NCI-H510A treated with DMSO at 0.1 percent for 48 hours (cell line): Measurements from ENCODE around the gene VDR.
"Not testable (repeated sequence)": the region's sequence is repeated elsewhere in the genome, so short reads cannot be mapped to it uniquely, and the experiment has no call there.

Source experiments
- DNase-seq: peaks from one replicate; lab custom pipeline; 2025; lab: John Stamatoyannopoulos, UW

VDR gene

DNA sequence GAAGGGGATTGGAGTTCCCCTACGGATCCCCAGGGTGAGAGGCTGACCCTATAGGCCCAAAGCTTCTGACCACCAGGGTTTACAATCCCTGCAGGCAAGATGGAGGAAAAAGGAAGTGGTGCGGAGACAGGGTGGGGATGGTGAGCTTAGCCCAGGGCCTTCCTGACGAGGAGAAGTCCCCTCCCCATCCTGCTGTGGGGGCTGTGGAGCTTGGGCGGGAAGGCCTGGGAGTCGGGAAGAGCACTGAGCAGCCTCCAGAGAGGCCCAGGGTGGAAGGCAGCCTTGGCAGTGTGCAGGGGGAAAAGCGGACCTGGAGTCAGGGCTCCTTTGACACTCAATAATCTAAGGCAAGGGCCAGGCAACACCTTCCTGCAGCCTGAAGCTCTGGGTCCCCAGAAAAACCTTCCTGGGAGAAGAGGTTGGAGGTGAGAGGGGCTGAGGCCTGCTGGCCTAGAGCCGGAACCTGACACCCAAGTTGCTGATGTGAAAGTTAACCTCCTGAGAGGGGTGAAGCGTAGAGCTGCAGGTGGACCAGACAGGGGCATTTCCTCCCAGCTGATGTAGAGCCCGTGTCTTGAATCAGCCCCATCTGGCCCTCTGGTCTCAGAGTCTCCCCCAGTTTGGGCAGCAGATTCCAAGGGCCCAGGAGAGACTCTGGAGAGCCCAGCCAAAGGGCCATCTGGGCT lies 91.1 kb downstream of the VDR start:
- no peak for DNase-seq

DNA sequence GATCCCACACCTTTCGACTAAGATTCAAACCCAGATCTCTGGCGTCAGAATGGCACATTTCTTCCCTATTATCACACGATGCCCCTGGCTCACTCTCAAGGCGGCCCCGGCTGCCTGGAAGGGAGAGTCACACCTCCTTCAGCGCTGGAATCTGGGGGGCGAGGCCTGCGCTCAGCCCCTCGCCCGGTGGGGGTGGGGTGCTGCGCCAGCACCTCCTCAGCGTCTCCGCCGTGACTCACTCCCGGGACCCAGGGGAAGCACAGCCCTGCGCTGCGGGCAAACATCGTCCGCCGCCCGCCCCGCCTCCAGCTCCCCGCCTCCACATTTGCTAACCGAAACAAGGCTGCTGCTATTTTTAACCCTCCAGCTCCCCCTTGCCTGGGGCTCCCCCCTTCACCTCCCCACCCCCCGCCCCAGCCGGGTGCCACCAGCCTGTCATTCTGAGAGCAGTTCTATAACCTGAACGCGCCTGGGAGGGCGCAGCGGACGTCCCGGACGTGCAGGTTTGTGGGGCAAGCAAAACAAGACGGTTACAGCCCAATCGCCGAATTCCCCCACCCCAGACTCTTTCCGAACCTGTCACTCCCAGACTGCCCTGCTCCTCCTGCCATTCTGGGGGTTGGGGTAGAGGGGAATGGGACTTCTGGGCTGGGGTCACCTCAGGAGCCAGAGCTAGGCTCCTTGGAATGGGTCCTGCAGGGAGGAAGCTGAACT lies 91.8 kb downstream of the VDR start:
- DNase-seq: no peak

DNA sequence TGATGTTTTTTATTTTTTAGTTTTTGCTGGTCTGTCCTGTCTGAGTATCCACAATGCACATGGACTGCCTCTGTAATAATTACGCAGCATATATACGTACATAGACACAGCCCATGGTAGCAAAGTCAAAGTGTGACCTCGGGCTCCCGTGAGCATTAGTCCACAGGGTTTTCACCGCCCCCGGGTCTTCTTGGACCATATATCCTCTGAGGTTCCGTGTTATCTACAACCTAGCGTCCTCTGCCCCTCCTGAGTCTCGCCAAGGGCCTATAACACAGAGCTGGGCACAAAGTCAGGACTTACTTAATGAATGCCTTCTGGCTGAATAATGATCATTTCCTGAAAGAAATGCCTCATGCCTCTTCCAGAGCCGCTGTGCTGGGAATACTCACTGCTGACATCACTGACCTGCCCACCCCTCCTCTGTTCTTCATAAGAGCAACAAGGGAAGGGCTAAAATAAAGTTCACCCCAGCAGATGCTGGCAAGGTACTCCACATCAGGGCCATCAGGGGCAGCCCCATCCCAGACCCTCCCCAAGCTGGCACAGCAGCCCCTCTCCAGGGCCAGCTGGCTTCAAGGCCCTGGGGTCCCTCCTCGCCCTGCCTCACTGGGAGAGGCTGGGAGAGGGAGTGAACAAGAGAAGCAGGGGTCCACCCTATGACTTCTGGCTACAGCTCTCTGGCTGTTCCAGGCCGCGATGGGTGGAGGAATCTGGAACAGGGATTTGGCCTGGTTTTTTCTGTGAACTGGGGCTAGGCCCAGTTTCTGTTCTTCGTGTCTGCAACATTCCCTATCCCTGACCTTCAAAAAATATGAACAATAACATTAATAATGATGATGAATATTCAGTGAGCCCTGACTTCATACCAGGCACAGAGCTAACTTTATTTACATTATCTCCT lies 93.0 kb downstream of the VDR start:
- DNase-seq: no peak

DNA sequence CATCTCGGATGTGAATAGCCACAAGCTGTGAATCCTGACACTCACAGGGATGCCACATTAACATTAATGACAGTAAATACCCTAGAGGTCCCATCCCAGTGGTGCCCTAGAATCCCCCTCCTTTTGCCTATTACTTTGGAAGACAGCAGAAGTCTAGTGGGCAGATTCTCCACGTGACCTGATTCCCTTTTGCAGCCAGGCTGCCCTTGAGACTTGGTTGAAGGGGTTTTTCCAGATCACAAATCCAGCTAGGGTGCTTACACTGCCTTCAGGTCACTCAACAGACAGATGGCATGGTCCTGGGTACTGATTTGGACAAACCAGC lies 93.8 kb downstream of the VDR start:
- no peak for DNase-seq

DNA sequence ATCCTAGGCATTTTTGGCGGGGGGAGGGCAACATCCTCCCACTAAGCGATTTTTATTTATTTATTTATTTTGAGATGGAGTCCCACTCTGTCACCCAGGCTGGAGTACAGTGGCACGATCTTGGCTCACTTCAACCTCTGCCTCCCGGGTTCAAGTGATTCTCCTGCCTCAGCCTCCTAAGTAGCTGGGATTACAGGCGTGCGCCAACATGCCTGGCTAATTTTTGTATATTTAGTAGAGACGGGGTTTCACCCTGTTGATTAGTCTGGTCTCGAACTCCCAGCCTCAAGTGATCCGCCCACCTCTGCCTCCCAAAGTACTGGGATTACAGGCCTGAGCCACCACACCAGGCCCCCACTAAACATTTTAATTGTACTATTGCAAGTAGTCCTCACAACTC lies 95.3 kb downstream of the VDR start:
- not testable (repeated sequence) for DNase-seq

DNA sequence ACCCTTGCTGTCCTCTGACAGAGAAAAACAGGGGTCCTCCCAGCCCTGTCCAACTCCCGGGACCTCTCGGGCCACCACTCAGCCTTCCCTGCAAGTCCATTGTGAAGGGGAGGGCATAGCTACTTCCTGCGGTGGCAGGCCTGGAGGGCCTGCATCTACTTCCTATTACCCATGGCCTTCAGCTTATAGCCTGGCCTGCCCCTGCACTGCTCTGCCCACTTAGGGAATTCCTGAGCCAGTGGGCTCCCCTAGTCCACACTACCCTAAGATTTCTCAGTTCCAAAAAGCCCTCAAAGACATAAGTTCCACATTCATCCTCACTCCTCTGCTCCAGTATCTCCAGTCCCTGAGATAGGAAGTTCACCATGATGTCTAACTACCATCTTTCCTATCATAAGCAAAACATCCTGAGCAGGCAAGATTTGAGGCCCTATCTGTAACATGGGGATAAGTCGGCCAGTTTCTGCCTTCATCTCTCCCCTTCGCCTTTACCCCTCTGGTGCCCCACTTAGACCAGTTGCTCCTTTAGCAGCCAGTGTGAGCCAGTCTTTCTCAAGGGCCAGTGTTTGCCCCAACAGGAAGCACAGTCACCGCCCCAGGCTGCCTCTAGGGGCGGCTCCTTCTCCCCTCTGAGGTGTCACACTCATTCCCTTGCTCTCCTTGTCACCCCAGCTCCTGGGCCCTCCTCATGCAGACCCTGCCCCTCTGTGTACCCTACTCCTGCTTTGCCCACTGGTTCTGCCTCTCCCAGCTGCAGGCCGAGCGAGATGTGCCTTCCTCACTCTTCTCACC lies 96.0 kb downstream of the VDR start:
- DNase-seq: no peak

DNA sequence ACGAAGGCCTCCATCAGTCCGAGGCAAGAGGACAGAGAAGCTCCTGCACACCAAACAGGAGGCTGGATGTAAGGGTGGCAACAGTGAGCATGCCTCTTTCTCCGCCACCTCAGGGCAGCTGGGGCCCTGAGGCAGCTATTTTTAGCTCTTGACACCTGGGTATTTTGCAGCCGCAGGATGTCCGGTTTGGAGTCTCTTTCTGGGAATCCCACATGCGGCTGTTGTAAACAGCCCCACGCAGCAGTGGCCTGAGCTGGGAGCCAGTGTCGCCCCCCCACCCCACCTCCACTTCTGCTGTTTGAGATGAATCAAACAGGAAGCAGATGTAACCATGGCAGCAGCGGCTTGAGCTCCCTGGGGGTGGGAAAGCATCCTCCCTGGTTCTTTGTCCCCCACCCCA lies 96.7 kb downstream of the VDR start:
- DNase-seq: no peak

DNA sequence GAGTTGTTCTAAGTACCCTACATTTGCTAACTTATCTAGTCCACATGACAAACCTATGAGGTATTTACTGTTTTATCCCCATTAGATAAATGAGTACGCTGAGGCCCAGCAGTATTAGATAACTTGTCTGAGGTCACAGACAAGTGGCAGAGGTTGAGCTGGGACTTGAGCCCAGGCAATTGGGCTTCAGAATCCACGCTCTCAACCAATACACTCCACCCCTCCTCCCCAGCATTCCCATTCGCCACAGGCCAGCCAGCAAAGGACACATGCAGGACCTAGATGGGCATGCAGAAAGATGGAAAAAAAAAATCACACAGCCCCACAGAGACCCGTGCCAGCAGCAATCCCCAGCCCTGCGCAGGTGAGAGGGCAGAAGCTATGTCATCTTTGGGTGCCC lies 97.5 kb downstream of the VDR start:
- no peak for DNase-seq

DNA sequence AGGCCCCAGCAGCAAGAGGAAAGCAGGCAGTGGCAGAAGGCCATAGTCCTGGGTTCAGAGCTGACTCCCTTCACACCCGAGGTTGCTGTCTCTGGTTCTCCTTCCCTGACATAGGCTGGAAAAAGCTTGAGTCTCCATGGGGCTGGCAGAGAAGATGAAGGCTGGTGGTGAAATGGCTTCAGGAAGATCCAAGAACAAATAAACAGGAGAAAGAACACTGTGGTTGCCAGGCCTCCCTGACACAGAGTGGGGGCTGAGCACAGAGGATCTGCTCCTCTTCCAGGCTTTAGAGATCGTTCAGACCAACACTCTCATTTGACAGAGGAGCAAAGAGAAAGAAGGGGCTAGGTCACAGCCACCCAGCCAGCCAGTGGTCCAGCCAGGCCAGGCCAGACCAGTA lies 99.4 kb downstream of the VDR start:
- no peak for DNase-seq

DNA sequence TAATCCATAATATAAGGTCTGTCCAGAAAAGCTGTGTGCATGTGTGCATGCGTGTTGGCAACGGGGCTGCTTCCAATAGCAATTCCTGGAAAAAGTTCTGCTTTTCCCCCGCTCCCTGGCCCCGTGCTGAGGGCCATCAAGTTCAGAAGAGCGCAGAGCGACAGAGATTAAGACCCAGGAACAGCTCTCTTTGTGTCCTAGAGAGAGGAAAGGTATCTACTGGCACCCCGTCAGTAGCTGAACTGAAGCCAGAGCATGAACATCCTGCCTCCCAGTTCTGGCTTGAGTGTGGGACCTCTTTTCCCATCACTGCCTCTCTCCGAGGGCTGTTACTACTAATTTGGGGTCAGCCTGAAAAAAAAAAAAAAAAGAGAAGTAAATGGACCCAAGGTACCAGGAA lies 100.6 kb downstream of the VDR start:
- no peak for DNase-seq

DNA sequence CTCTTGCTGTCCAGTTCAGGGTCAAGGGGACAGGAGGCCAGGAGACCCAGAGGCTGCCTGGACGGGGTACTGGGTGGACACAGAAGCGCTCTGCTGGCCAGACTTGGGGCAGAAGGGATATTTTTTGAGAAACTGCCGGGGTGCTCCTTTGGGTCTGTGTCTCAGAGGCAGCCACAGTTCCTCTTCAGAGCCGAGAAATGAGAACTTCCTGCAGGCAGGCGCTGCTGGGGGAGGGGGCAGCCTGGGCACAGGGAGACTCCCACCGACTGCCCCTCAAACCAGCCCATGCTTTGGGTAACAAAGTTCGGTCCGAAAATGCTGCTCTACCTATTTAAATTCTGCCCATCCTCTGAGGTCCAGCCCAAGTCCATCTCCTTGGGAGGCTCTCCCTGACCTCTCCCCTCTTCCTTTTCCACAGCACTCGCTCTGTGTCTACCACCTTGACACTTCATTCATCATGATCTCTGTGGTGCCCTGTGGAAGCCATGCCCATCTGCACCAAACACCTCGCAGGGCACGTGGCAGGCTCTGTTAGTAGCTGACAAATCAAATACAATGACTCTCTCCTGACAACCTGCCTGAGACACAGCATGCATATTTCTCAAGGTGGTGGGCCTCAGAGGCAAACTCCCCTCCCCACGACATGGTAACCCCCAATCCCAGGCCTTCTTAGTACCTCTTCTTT lies 101.5 kb downstream of the VDR start:
- DNase-seq: no peak

DNA sequence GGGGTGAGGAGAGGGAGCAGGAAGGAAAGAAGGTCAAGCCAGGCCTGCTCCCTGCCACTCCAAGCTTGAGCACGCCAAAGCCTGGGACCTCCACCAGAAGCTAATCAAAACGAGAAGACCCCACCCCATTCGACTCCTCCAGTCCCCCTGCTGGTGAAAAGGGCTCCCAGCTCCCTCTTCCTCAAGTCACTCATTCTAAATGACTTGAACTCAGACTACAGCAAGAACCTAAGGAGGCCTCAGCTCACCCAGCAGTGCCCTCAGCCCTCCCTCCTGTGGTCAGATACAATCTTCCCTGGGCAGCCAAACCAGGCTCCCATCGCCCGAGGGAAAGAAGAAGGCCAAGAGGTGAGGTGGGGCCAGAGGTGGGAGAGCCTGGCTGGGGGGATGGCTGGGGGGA lies 102.5 kb downstream of the VDR start:
- no peak for DNase-seq

DNA sequence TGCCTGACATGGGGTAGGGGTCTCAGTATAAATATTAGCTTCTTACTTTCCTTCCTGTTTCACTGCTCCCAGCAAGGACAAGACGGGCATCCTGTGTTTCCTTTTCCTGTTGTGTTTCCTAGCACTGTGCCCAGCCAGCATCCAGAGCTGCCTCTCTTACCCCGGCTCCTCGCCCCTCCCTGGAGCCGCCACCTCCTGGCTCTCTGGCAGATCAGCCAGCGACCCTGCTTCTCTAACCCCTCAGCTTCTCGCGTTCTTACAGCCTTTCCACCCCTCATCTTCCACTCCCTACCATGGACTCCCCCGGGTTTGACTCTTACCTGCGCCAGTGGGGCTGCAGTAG lies 102.9 kb downstream of the VDR start:
- DNase-seq: no peak

DNA sequence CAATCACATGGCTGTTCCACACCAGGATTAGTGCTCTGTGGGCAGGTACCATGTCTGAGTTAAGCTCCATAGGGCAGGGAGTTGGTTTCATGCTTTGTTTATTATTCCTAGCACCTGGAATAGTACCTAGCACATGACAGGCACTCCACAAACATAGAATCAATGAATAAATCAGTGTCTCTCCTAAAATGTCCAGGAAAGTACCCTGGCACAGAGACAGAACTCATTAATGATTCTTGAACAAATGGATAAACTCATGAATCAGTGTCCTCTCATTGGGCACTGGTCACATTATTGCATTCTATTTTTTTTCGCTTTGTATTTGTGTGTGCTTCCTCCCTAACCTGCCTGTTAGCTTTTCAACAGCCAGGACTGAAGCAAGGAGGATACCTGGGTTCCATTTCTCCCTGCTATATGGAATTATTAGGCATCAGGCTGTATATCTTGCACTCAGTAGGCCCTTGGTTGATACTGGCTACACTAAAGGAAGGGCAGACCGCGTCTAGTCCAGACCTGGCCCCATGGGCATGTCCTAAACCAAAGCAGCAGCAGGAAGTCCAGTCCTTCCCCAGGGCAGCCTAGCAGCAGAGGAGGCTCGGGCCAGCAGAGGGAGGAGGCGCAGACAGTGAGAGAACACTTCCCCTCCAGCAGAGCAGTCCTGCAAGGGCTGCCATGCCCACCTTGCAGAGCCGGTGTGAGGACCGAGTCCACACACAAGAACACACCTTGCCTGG lies 103.5 kb downstream of the VDR start:
- DNase-seq: no peak

DNA sequence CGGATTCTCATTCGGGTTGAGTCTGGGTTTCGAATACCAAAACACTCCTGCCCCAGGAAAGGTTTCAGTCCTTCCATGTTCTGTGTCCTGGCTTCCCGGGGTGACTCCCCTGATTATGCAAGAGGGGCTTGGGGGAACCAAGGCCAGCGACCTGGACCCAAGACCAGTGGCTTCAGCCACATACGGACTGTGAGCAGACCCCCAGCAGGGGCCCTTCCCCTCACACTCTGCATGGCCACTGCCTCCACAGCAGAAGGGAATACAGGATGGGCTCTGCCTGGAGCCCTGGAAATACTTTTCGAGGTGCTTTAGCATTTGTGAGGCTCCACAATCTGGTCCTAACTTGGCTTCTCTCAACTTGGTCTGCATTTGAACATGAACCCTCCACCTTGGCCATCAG lies 104.2 kb downstream of the VDR start:
- no peak for DNase-seq

DNA sequence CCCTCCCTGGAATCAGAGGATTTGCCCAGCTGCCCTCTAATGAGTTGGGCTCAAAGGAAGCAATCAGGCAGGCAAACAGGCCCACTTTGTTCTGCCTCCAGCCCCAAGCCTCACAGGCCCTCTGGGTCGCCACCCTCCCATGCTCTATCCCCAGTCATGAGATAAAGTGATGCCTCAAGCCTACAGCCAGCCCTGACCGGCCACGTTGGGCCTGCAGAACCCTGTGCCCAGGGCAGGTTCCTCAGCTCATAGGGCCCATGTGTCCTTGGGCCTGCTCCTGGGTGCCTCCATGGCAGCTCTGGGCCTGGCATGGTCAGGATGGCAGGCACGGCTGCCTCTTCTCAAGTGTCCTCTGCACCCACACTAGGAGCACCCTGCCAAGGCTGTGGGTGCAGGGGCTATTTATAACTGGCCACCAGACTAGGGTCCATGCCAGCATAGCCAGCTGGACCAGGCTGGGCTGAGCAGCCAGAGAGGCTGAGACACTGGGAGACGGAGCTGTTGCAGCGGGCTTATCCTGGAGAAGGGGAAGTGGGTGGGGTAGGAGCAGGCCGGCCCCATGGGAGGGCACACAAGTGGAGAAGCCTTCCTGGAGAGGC lies 105.3 kb downstream of the VDR start:
- DNase-seq: no peak

DNA sequence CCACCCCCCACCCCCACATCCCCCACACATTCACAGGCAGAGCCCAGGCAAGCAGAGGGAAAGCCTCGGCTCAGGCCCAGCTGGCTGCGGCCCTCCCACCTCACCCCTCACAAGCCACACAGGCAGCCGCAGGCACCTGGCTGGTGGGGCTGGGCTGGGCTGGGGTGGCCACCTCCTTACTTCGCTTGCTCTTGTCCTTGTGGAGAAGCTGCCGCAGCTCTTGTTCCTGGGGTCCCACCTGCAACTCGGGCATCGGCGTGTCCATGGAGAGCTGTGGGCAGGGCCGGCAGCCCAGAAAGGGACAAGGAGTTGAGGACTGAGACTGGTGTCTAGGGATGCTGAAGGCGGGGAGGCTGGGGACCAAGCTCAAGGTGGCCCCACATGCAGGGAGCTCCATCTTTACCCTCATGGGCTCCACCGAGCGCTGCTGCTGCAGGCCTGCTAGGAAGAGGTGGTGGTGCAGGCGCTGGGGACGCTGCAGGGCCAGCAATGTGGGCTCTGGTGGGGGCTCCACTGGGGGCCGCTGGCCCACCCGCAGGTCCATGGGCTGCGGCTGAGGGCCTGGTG lies 106.3 kb downstream of the VDR start:
- no peak for DNase-seq

DNA sequence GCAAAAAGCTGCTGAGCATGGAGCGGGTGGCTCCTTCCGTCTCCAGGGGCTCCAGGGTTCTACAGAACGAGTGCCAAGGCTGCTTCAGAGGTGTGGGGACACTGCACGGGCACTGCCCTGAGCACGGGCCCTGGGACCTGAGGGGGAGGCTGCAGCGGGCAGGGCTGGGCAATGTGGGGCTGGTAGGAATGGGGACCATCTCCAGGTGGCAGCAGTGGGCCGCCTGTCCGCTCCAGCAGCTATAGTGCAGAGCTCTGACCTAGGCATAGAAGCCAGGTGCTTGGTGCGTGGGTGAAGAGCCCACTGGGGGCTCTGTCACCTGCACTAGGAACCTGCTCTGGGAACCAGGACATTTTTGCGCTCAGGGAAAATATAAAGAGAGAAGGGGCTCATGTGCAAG lies 107.4 kb downstream of the VDR start:
- no peak for DNase-seq

DNA sequence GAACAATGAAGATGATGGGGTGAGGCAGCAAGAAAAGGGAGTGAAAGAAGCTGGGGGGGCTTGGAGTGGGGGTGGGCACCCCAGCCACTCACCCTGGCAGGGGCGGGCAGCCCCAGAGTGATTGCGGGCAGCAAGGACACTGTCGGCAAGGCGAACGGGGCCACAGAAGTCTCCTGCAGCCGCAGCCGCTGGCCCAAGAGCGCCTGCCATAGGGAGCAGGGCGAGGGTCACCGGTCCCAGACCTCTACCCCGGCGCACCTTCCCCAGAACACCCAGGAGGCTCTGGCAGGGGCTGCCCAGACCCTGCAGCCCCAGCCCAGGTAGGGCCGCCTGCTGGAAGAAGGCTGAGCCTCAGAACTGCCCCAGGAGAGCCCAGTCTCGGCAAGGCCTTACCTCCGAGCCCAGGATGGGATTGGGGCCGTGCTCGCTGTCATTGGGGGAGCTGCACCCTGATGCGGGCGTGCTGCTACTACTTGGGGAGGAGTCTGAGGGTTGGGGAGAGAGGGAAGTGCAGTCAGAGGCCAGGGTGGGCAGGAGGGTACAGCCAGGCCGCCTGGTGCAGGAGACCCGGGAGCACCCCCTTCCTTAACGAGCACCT lies 108.9 kb downstream of the VDR start:
- DNase-seq: no peak
